MM.1S (cell line): Measurements from ENCODE around the gene ABHD3.

Source experiments
- CTCF ChIP-seq: fragments of 300-600 bp; sonication (generic); IDR thresholded peaks from 2 replicates; pipeline ENCODE4 v1.5.1; 2016; ENCODE audit warnings: antibody characterized with exemption, low read length, mixed read lengths
- EZH2 ChIP-seq: fragments of 300-600 bp; sonication (generic); optimal IDR thresholded peaks from 2 replicates; pipeline ENCODE3; 2017; ENCODE audit warnings: low read depth, mild to moderate bottlenecking, antibody characterized with exemption, low read length, mixed read lengths
- EZH2phosphoT487 ChIP-seq: fragments of 300-600 bp; sonication (generic); IDR thresholded peaks from 2 replicates; pipeline ENCODE4 v1.6.1; 2018; ENCODE audit warnings: antibody characterized with exemption, low read length

DNA sequence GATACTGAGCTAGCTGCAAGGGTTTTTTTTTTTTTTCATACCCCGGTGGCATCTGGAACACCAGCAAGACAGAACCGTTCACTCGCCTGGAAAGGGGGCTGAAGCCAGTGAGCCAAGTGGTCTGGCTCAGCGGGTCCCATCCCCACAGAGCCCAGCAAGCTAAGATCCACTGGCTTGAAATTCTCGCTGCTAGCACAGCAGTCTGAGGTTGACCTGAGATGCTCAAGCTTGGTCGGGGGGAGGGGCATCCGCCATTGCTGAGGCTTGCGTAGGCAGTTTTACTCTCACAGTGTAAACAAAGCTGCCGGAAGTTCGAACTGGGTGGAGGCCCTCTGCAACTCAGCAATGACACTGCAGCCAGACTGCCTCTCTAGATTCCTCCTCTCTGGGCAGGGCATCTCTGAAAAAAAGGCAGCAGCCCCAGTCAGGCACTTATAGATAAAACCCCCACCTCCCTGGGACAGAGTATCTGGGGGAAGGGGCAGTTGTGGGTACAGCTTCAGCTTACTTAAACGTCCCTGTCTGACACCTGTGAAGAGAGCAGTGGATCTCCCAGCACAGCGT, 31.0 kb upstream of the ABHD3 start:
- TF ChIP-seq CTCF = no peak
- no peak for TF ChIP-seq EZH2
- TF ChIP-seq EZH2phosphoT487 = no peak
